PC-3 (cell line): ENCODE measurements around the gene PRUNE2. TPM values are rescaled to one million over a fixed set of nuclear protein-coding genes. Genes with fewer than 3 reads are reported as not detected.

ENCODE experiments used
- ATAC-seq: fragments of 200-7000 bp; cut with Tn5 transposase; 2 replicates; pipeline ENCODE4 v1.9.1; 2020; ENCODE audit warnings: mild to moderate bottlenecking, moderate library complexity
- BruUV-seq: library from RNA; stranded (reverse); fragments of 400-500 nt; replicated peaks from 2 replicates; lab custom pipeline; 2021; lab: Mats Ljungman, UMichigan
- CTCF ChIA-PET: fragments of 300-600 bp; sonication (Branson Sonifier 250); formaldehyde crosslinking; loops from one replicate; lab custom pipeline; 2022; ENCODE audit warnings: antibody characterized with exemption; lab: Charles Lee
- POLR2A ChIA-PET: fragments of 300-600 bp; sonication (Branson Sonifier 250); formaldehyde crosslinking; loops from one replicate; lab custom pipeline; 2022; ENCODE audit warnings: antibody characterized with exemption; ENCODE audit not compliant: unreplicated experiment; lab: Charles Lee
- DNase-seq: peaks from one replicate; pipeline ENCODE4 v3.0.0-alpha.2; 2015
- H2AFZ ChIP-seq: fragments of 300-600 bp; sonication (generic); 2 replicates; pipeline ENCODE4 v1.6.0; 2016; ENCODE audit warnings: antibody characterized with exemption, low read length
- H3F3A ChIP-seq: fragments of 300-600 bp; sonication (generic); one replicate; pipeline ENCODE4 v1.6.0; 2017; ENCODE audit warnings: antibody characterized with exemption, low read length, control low read depth, mild to moderate bottlenecking; ENCODE audit not compliant: unreplicated experiment
- H3K27ac ChIP-seq: fragments of 300-600 bp; sonication (generic); 2 replicates; pipeline ENCODE4 v1.5.1; 2016; ENCODE audit warnings: mild to moderate bottlenecking, low read length
- H3K27me3 ChIP-seq: fragments of 300-600 bp; sonication (generic); 2 replicates; pipeline ENCODE4 v1.6.1; 2016; ENCODE audit warnings: low read length, mixed read lengths
- H3K36me3 ChIP-seq: fragments of 300-600 bp; sonication (generic); 2 replicates; pipeline ENCODE4 v1.6.1; 2016; ENCODE audit warnings: low read depth, mixed run types, low read length, mixed read lengths
- H3K4me1 ChIP-seq: fragments of 300-600 bp; sonication (generic); 2 replicates; pipeline ENCODE4 v1.5.1; 2016; ENCODE audit warnings: low read length; ENCODE audit not compliant: insufficient read depth
- H3K4me2 ChIP-seq: fragments of 300-600 bp; sonication (generic); 2 replicates; pipeline ENCODE4 v1.6.0; 2016; ENCODE audit warnings: low read length
- H3K4me3 ChIP-seq: fragments of 300-600 bp; sonication (generic); 2 replicates; pipeline ENCODE4 v1.5.1; 2016; ENCODE audit warnings: mild to moderate bottlenecking, low read length, mixed read lengths
- H3K79me2 ChIP-seq: fragments of 300-600 bp; sonication (generic); 2 replicates; pipeline ENCODE4 v1.6.1; 2017; ENCODE audit warnings: low read length, mixed read lengths
- H3K9ac ChIP-seq: fragments of 300-600 bp; sonication (generic); 2 replicates; pipeline ENCODE4 v1.6.0; 2016; ENCODE audit warnings: mild to moderate bottlenecking, low read length
- H3K9me2 ChIP-seq: fragments of 300-600 bp; sonication (generic); replicated peaks from 2 replicates; pipeline ENCODE4 v1.6.1; 2016; ENCODE audit warnings: mixed run types, low read length, mixed read lengths
- H3K9me3 ChIP-seq: fragments of 300-600 bp; sonication (generic); 2 replicates; pipeline ENCODE4 v1.6.1; 2016; ENCODE audit warnings: low read length, mixed read lengths
- H4K20me1 ChIP-seq: fragments of 300-600 bp; sonication (generic); 2 replicates; pipeline ENCODE4 v1.6.1; 2016; ENCODE audit warnings: low read length, mixed read lengths
- EZH2 ChIP-seq: fragments of 300-600 bp; sonication (generic); IDR thresholded peaks from one replicate; pipeline ENCODE4 v1.6.1; 2017; ENCODE audit warnings: antibody characterized with exemption, mild to moderate bottlenecking, low read length; ENCODE audit not compliant: unreplicated experiment
- EZH2phosphoT487 ChIP-seq: fragments of 300-600 bp; sonication (generic); IDR thresholded peaks from 2 replicates; pipeline ENCODE4 v1.6.1; 2018; ENCODE audit warnings: mild to moderate bottlenecking, antibody characterized with exemption, low read length, borderline replicate concordance
- intact Hi-C: fragments of 100-400 bp; cut with micrococcal nuclease; formaldehyde crosslinking; loops from 2 replicates; pipeline ENCODE4 v1.9.0; 2023
- total RNA-seq: library from RNA; depleted of rRNA; stranded (reverse); fragments of >200 nt; gene quantifications from 2 replicates; pipeline ENCODE4 v1.2.3, GENCODE V29; 2014
- TF ChIP-seq, protein P1 (sequence below): fragments of 300-600 bp; sonication (generic); conservative IDR thresholded peaks from 2 replicates; pipeline ENCODE4 v1.5.1; 2017; ENCODE audit warnings: antibody characterized with exemption, low read depth, mild to moderate bottlenecking, low read length

PRUNE2 gene
- total RNA-seq, 1 experiment from 2014 or later: not detected

DNA sequence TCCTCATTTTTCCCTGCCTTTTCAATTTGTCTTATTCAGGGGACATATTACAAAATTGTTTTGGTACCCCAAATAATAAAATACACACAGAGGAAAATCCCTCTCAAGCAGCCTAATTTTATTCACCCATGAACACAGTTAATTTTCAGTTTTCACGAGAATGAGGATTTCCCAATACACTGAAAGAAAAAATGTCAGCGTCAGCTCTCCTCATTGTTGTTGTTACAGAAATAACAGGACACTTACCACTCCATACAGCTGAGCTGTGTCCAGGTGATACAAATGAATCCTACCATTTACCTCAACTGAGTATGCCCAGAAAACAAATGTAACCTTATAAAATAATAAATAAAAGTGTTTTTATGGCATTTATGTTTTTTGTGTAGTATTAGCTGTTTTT lies 286.3 kb downstream of the PRUNE2 start:
- H3K79me2 ChIP-seq: no peaks in the 10 kb centered on the region
- H3F3A ChIP-seq: no peaks in the 10 kb centered on the region
- no peaks in the 10 kb centered on the region for H3K9me3 ChIP-seq
- no TSS peak for BruUV-seq
- H3K4me1 ChIP-seq: no peaks in the 10 kb centered on the region
- no peak for ATAC-seq
- ChIA-PET POLR2A (no interaction called here), CTCF (no interaction called here)
- H3K4me3 ChIP-seq: no peak overlapping the region
- H3K9me2 ChIP-seq: no peaks in the 10 kb centered on the region
- no peak for DNase-seq
- H2AFZ ChIP-seq: no peak overlapping the region
- TF ChIP-seq, protein P1, sequence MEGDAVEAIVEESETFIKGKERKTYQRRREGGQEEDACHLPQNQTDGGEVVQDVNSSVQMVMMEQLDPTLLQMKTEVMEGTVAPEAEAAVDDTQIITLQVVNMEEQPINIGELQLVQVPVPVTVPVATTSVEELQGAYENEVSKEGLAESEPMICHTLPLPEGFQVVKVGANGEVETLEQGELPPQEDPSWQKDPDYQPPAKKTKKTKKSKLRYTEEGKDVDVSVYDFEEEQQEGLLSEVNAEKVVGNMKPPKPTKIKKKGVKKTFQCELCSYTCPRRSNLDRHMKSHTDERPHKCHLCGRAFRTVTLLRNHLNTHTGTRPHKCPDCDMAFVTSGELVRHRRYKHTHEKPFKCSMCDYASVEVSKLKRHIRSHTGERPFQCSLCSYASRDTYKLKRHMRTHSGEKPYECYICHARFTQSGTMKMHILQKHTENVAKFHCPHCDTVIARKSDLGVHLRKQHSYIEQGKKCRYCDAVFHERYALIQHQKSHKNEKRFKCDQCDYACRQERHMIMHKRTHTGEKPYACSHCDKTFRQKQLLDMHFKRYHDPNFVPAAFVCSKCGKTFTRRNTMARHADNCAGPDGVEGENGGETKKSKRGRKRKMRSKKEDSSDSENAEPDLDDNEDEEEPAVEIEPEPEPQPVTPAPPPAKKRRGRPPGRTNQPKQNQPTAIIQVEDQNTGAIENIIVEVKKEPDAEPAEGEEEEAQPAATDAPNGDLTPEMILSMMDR: no peak
- no peak for TF ChIP-seq EZH2phosphoT487
- TF ChIP-seq EZH2: no peak
- intact Hi-C loops: no loop called here
- H3K9ac ChIP-seq: no peak overlapping the region
- no peak overlapping the region for H3K27ac ChIP-seq
- H3K36me3 ChIP-seq: no peaks in the 10 kb centered on the region
- no peaks in the 10 kb centered on the region for H4K20me1 ChIP-seq
- peaks cover 34% of the 10 kb centered on the region for H3K27me3 ChIP-seq
- H3K4me2 ChIP-seq: no peak overlapping the region

DNA sequence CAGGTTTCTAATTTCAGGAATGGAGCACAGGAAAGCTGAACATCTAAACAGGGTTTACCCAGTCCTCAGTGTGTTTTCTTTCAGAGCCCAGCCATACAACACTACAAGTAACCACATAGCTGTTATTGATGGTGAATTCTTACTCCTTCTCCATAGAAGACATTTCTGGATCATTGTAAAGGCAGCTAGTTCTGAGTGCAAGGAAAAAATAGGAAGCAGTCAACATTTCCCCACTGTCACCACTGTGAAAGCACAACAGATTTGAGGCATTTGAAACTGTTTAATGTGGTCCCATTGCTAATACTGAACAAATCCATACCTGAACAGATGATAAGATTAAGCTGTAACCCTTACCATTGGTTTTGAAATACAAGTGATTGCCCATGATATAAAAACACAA lies 286.7 kb downstream of the PRUNE2 start:
- CTCF ChIA-PET: no interaction called here
- Histone ChIP-seq H3K9ac (no peak overlapping the region), H2AFZ (no peak overlapping the region), H3K4me2 (no peak overlapping the region), H3K4me1 (no peaks in the 10 kb centered on the region), H3K9me2 (no peaks in the 10 kb centered on the region), H3K27me3 (peaks cover 35% of the 10 kb centered on the region), H3K4me3 (no peak overlapping the region), H3K9me3 (no peaks in the 10 kb centered on the region), H3F3A (no peaks in the 10 kb centered on the region), H3K79me2 (no peaks in the 10 kb centered on the region), H3K36me3 (no peaks in the 10 kb centered on the region), H4K20me1 (no peaks in the 10 kb centered on the region), H3K27ac (no peak overlapping the region)
- BruUV-seq: no TSS peak
- ATAC-seq (no peak), DNase-seq (no peak)
- POLR2A ChIA-PET: no interaction called here
- TF ChIP-seq EZH2 (no peak), EZH2phosphoT487 (no peak)
- TF ChIP-seq, protein P1: no peak
- intact Hi-C loops: no loop called here

DNA sequence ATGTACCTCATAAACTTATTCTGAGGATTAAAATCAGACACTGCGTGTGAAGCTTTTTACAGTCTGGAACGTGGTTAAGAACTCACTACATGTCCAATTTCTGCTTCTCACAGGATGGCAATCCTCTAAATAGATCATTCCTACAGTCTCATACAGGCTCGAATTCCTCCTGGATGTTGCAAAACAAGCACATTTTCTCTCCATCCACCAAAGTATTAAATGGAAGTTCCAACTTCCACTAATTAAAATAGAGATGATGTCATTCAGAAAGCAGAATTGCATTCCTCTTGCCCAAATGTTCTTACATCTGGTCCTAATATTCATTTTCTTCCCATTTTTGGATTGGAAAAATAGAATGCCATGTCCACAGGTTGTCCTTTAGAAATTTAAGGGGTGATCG lies 287.2 kb downstream of the PRUNE2 start:
- POLR2A ChIA-PET: no interaction called here
- TF ChIP-seq EZH2 (no peak), EZH2phosphoT487 (no peak)
- TF ChIP-seq, protein P1: no peak
- intact Hi-C loops: no loop called here
- Histone ChIP-seq H3K27ac (no peak overlapping the region), H3K9me3 (no peaks in the 10 kb centered on the region), H3K4me2 (no peak overlapping the region), H4K20me1 (no peaks in the 10 kb centered on the region), H3K79me2 (no peaks in the 10 kb centered on the region), H3K36me3 (no peaks in the 10 kb centered on the region), H3K9ac (no peak overlapping the region), H3K27me3 (peaks cover 36% of the 10 kb centered on the region), H3K4me1 (no peaks in the 10 kb centered on the region), H2AFZ (no peak overlapping the region), H3K4me3 (no peak overlapping the region), H3F3A (no peaks in the 10 kb centered on the region), H3K9me2 (no peaks in the 10 kb centered on the region)
- ATAC-seq: no peak
- no peak for DNase-seq
- no TSS peak for BruUV-seq
- CTCF ChIA-PET: no interaction called here
